GM21619 (cell line): Measurements from ENCODE around the gene ABCB6.
A peak's percentile ranks its signal among the peaks of the same experiment; 100 is the strongest.

ENCODE experiments used
- ATAC-seq: cut with Tn5 transposase; IDR thresholded peaks from one replicate; pipeline ENCODE4 v1.9.1; 2021; ENCODE audit not compliant: unreplicated experiment

ABCB6 gene

GRCh38 chr2:219186754-219187456 lies 31.9 kb downstream of the ABCB6 start:
- no peak for ATAC-seq

DNA sequence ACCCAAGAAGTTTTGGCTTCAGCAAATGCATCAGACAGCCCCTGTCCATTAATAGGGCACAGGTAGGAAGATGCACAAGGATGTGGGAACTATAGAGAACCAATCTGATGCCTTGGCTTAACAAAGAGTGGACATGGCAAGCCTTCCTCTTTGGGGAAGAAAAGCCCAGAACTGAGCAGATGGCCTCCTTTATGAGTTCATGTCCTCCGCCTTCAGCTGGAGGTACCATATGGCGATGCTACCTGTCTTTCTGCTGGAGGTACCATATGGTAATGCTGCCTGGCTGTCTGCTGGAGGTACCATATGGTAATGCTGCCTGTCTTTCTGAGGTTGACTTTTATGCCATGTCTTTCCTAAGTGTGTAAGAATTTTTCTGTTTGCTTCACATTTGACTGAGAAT lies 34.6 kb downstream of the ABCB6 start:
- ATAC-seq = no peak

DNA sequence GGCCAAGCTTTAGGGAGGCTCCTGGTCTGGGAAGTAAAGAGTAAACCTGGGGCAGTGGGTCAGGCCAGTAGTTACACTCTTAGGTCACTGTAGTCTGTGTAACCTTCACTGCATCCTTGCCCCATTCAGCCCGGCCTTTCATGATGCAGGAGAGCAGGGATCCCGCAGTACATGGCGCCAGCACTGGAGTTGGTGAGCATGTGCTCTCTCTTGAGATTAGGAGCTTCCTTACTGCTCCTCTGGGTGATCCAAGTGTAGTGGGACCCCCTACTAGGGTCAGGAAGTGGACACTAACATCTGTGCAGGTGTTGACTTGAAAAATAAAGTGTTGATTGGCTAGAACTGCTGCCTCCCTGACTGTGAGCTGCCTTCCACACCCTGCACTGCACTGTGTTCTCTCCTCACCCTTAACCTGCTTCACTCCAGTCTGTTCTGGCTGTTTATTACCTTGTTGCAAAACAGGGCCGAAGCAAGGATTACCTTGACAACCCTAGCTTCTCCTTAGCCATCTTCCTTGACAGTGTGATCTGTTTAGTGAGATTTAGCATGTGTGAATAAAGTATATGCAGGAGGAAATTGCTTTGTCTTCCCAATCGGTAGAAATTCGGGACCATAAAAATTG lies 35.5 kb downstream of the ABCB6 start:
- no peak for ATAC-seq

- ATAC-seq = no peak
These were observed 36.2 kb downstream of the ABCB6 start for GRCh38 chr2:219182331-219183150.

DNA sequence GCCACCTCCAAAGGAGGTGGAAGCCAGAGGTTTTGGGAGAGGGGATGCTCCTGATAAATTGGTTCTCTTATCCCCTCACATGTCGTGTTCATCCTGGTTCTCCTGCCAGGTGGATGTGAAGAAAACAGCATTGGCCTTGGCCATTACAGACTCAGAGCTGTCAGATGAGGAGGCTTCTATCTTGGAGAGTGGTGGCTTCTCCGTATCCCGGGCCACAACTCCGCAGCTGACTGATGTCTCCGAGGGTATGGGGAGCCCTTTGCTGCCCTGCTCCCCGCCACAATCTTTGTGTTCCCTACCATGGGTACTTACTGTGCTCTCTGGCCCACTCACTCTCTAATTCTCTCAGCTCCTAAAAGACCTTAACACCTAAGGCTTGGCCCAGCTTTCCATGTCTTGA lies 37.2 kb downstream of the ABCB6 start:
- no peak for ATAC-seq

DNA sequence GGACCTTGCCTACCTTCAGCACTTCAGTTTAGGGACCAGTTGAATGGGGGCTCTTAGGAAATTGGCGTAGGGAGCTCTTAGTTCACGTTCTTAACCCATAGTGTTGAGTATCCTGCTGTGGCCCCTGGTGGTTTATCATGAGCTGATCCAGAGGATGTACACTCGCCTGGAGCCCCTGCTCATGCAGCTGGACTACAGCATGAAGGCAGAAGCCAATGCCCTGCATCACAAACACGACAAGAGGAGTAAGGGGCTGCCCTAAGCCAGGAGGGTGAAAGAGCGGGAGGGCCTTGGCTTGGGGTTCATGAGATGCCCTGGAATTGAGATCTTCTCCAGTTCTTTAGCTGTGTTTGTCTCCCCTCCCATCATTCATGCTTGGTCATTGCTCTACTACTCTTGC lies 37.8 kb downstream of the ABCB6 start:
- ATAC-seq = no peak

- no peak for ATAC-seq
These were observed 38.9 kb downstream of the ABCB6 start for GRCh38 chr2:219179601-219180465.

- ATAC-seq = peak; percentile 17
These were observed 40.2 kb downstream of the ABCB6 start for GRCh38 chr2:219178377-219179175.

GRCh38 chr2:219177552-219178376 lies 41.0 kb downstream of the ABCB6 start, which contains the start of gene RETREG2:
TSS of gene RETREG2 (plus strand) at chr2:219178275. CDS start at chr2:219178353, 78 bp downstream.
- peak; percentile 40 for ATAC-seq

- ATAC-seq = peak; percentile 67
These were observed 41.8 kb downstream of the ABCB6 start, which contains the start of gene CNPPD1 for GRCh38 chr2:219176818-219177551. TSS of gene CNPPD1 (minus strand) at chr2:219176925. CDS start at chr2:219176828, 97 bp downstream.

- peak; percentile 21 for ATAC-seq
These were observed 42.6 kb downstream of the ABCB6 start for GRCh38 chr2:219175928-219176817.

DNA sequence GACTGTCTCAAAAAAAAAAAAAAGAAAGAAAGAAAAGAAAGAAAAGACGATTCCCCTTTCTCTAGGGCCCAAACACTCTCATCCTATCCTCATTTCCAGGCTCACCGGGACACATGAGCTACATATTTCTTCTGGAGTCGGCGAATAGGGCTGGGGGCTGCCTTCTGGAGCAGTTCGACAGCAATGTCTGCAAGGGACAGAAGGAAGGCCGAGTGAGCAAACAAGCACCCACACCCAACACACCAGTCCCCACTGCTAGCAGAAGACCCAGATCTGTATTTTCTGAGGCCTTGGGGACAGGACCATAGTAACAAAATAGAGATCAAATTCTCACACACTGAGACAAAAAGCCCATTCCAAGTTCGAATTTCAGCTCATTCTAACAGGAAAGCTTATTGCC lies 43.3 kb downstream of the ABCB6 start:
- no peak for ATAC-seq

- ATAC-seq = no peak
These were observed 44.0 kb downstream of the ABCB6 start for GRCh38 chr2:219174801-219175200.

DNA sequence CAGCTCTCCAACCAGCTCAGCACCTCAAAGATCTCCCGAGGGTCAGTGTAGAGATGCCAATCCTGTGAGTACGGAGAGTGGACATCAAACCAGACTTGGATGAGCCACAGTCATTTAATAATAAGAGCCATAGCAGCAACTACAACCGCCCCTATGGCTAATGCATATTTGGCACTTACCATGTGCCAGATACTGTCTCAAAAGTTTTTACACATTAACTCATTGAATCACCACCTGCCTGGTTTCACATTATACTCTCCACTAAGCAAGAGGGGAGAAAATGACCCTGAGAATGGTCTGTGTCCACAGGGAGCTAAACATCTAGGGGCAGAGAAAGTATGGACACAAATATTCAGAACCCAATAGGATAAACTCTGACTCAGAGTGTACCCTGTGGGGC lies 44.6 kb downstream of the ABCB6 start:
- no peak for ATAC-seq

DNA sequence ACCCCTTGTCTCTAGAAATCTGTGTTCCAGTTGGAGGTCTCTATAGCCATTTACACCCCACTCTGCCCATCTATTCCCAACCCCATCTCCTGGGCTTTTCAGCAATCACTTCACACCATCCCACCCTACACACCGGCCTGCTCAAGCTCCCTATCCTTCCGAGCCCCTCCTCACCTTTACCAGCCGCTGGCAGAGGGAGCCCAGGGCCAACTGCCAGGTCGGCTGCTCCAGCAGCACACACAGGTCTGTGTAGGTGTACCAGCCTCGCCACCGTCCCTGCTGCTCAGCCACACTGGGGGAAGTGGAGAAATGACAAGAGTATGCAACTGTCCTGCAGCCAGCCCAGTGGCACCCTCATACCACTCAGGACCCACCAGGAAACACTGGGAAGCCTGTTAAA lies 45.6 kb downstream of the ABCB6 start:
- no peak for ATAC-seq

GRCh38 chr2:219172231-219173154 lies 46.3 kb downstream of the ABCB6 start:
- ATAC-seq = no peak
